Activated T-cell treated with anti-CD3 and anti-CD28 coated beads, Interleukin-2, amount 50 U/mL, for 72 hours (primary cell): ENCODE measurements around the gene SPTB. TPM values are rescaled to one million over a fixed set of nuclear protein-coding genes. Genes with fewer than 3 reads are reported as not detected.

ENCODE experiments used
- ATAC-seq, 2 donors: fragments of 150-1000 bp; cut with Tn5 transposase; replicated peaks in 1 of 2; 2 replicates each; pipeline ENCODE4 v1.10.0; 2021; ENCODE audit warnings: moderate library complexity in 2 of 2, mild to moderate bottlenecking in 1 of 2
- DNase-seq, 2 donors: peaks; one replicate each; pipeline ENCODE4 v3.0.0; 2021 to 2022; ENCODE audit warnings: mixed read lengths in 1 of 2
- H3K27ac Mint-ChIP-seq: one replicate; pipeline ENCODE4 v1.8.0; 2022; ENCODE audit warnings: mild to moderate bottlenecking, moderate library complexity, mixed read lengths
- H3K27me3 Mint-ChIP-seq: one replicate; pipeline ENCODE4 v1.8.0; 2022; ENCODE audit warnings: low read depth, mixed read lengths
- H3K36me3 Mint-ChIP-seq, 2 donors: one replicate each; pipeline ENCODE4 v1.8.0; 2022; ENCODE audit warnings: mixed read lengths in 2 of 2, mild to moderate bottlenecking in 1 of 2; ENCODE audit not compliant: insufficient read depth in 2 of 2
- H3K4me1 Mint-ChIP-seq: one replicate; pipeline ENCODE4 v1.8.0; 2022; ENCODE audit warnings: low read depth, mixed read lengths
- H3K4me3 Mint-ChIP-seq, 2 donors: one replicate each; pipeline ENCODE4 v1.8.0; 2022; ENCODE audit warnings: mild to moderate bottlenecking in 2 of 2, mixed read lengths in 2 of 2, moderate library complexity in 2 of 2
- H3K9me3 Mint-ChIP-seq, 2 donors: one replicate each; pipeline ENCODE4 v1.8.0; 2022; ENCODE audit warnings: mixed read lengths in 2 of 2
- total RNA-seq, 2 donors: library from RNA; stranded (reverse); gene quantifications; one replicate each; pipeline ENCODE4 v1.2.3, GENCODE V29; 2022

The SPTB gene
- total RNA-seq, 2 donors from 2014 or later = 0.23 to 0.70 TPM

- Mint-ChIP-seq H3K4me3 (no peak overlapping the region), H3K4me1 (no peaks in the 10 kb centered on the region), H3K36me3 (no peaks in the 10 kb centered on the region), H3K9me3 (no peaks in the 10 kb centered on the region), H3K27ac (no peak overlapping the region), H3K27me3 (no peaks in the 10 kb centered on the region)
- ATAC-seq (no peak), DNase-seq (no peak)
Observed at GRCh38 chr14:64748521-64748920, 131.2 kb downstream of the SPTB start.

- ATAC-seq = peak in 1 of 2 donors; percentile 54
- Mint-ChIP-seq H3K4me1 (no peaks in the 10 kb centered on the region), H3K36me3 (no peaks in the 10 kb centered on the region), H3K27ac (peak overlapping the region; percentile 71), H3K4me3 (no peak overlapping the region), H3K9me3 (no peaks in the 10 kb centered on the region), H3K27me3 (no peaks in the 10 kb centered on the region)
- no peak for DNase-seq
Observed at GRCh38 chr14:64747327-64747726, 132.4 kb downstream of the SPTB start.

- Mint-ChIP-seq H3K36me3 (no peaks in the 10 kb centered on the region), H3K9me3 (no peaks in the 10 kb centered on the region), H3K27me3 (no peaks in the 10 kb centered on the region), H3K4me1 (no peaks in the 10 kb centered on the region), H3K27ac (no peak overlapping the region), H3K4me3 (no peak overlapping the region)
- DNase-seq (no peak), ATAC-seq (no peak)
Observed at GRCh38 chr14:64746298-64747250, 133.1 kb downstream of the SPTB start.

GRCh38 chr14:64745511-64746091, 134.1 kb downstream of the SPTB start:
- H3K4me1 Mint-ChIP-seq = no peaks in the 10 kb centered on the region
- ATAC-seq = no peak
- no peak overlapping the region for H3K27ac Mint-ChIP-seq

GRCh38 chr14:64743061-64743460, 136.6 kb downstream of the SPTB start:
- DNase-seq = no peak
- no peak for ATAC-seq
- H3K36me3 Mint-ChIP-seq = no peaks in the 10 kb centered on the region
- no peaks in the 10 kb centered on the region for H3K27me3 Mint-ChIP-seq
- H3K4me1 Mint-ChIP-seq = no peaks in the 10 kb centered on the region
- no peaks in the 10 kb centered on the region for H3K9me3 Mint-ChIP-seq
- no peak overlapping the region for H3K27ac Mint-ChIP-seq
- no peak overlapping the region for H3K4me3 Mint-ChIP-seq

More at GRCh38 chr14:64745511-64746091, 134.1 kb downstream of the SPTB start:
- no peaks in the 10 kb centered on the region for H3K9me3 Mint-ChIP-seq
- no peaks in the 10 kb centered on the region for H3K27me3 Mint-ChIP-seq
- DNase-seq = no peak
- no peaks in the 10 kb centered on the region for H3K36me3 Mint-ChIP-seq
- no peak overlapping the region for H3K4me3 Mint-ChIP-seq

- no peaks in the 10 kb centered on the region for H3K9me3 Mint-ChIP-seq
- H3K27me3 Mint-ChIP-seq = no peaks in the 10 kb centered on the region
- H3K4me1 Mint-ChIP-seq = no peaks in the 10 kb centered on the region
- H3K27ac Mint-ChIP-seq = no peak overlapping the region
- no peaks in the 10 kb centered on the region for H3K36me3 Mint-ChIP-seq
- ATAC-seq (no peak), DNase-seq (no peak)
- no peak overlapping the region for H3K4me3 Mint-ChIP-seq
Observed at GRCh38 chr14:64741961-64742360, 137.7 kb downstream of the SPTB start.

GRCh38 chr14:64741200-64741599, 138.5 kb downstream of the SPTB start:
- H3K27me3 Mint-ChIP-seq = no peaks in the 10 kb centered on the region
- H3K36me3 Mint-ChIP-seq = no peaks in the 10 kb centered on the region
- H3K4me3 Mint-ChIP-seq = no peak overlapping the region
- no peaks in the 10 kb centered on the region for H3K4me1 Mint-ChIP-seq
- H3K9me3 Mint-ChIP-seq = no peaks in the 10 kb centered on the region
- H3K27ac Mint-ChIP-seq = no peak overlapping the region
- DNase-seq = no peak
- ATAC-seq = no peak

- ATAC-seq (no peak), DNase-seq (no peak)
- Mint-ChIP-seq H3K4me1 (no peaks in the 10 kb centered on the region), H3K9me3 (no peaks in the 10 kb centered on the region), H3K36me3 (no peaks in the 10 kb centered on the region), H3K27me3 (no peaks in the 10 kb centered on the region), H3K4me3 (no peak overlapping the region), H3K27ac (peak overlapping the region; percentile 42)
Observed at GRCh38 chr14:64738281-64738804, 141.4 kb downstream of the SPTB start.

- ATAC-seq (no peak), DNase-seq (no peak)
- Mint-ChIP-seq H3K27ac (no peak overlapping the region), H3K4me1 (no peaks in the 10 kb centered on the region), H3K4me3 (no peak overlapping the region), H3K27me3 (no peaks in the 10 kb centered on the region), H3K36me3 (no peaks in the 10 kb centered on the region), H3K9me3 (no peaks in the 10 kb centered on the region)
Observed at GRCh38 chr14:64737391-64738280, 142.1 kb downstream of the SPTB start.

GRCh38 chr14:64736271-64737169, 143.2 kb downstream of the SPTB start:
- H3K4me1 Mint-ChIP-seq = no peaks in the 10 kb centered on the region
- ATAC-seq (no peak), DNase-seq (no peak)
- no peak overlapping the region for H3K4me3 Mint-ChIP-seq
- H3K36me3 Mint-ChIP-seq = no peaks in the 10 kb centered on the region
- H3K27me3 Mint-ChIP-seq = no peaks in the 10 kb centered on the region
- H3K9me3 Mint-ChIP-seq = no peaks in the 10 kb centered on the region
- H3K27ac Mint-ChIP-seq = no peak overlapping the region

- Mint-ChIP-seq H3K4me1 (peaks cover 5% of the 10 kb centered on the region), H3K27ac (no peak overlapping the region), H3K9me3 (no peaks in the 10 kb centered on the region), H3K27me3 (no peaks in the 10 kb centered on the region), H3K4me3 (no peak overlapping the region), H3K36me3 (no peaks in the 10 kb centered on the region)
- DNase-seq = no peak
- no peak for ATAC-seq
Observed at GRCh38 chr14:64734990-64735389, 144.7 kb downstream of the SPTB start.

GRCh38 chr14:64733899-64734298, 145.8 kb downstream of the SPTB start:
- Mint-ChIP-seq H3K9me3 (no peaks in the 10 kb centered on the region), H3K4me1 (peaks cover 11% of the 10 kb centered on the region), H3K27ac (no peak overlapping the region), H3K27me3 (no peaks in the 10 kb centered on the region), H3K36me3 (no peaks in the 10 kb centered on the region), H3K4me3 (no peak overlapping the region)
- ATAC-seq (no peak), DNase-seq (no peak)
